ENCODE measurements around the gene ADPRS. TPM values are rescaled to one million over a fixed set of nuclear protein-coding genes. Genes with fewer than 3 reads are reported as not detected.

ADPRS gene, protein sequence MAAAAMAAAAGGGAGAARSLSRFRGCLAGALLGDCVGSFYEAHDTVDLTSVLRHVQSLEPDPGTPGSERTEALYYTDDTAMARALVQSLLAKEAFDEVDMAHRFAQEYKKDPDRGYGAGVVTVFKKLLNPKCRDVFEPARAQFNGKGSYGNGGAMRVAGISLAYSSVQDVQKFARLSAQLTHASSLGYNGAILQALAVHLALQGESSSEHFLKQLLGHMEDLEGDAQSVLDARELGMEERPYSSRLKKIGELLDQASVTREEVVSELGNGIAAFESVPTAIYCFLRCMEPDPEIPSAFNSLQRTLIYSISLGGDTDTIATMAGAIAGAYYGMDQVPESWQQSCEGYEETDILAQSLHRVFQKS
- 21.0 to 28.6 TPM (median 25.8 TPM) in 5 replicates for total RNA-seq (2022; extraction: Qiagen RNA extraction; ENCODE audit: low read depth)

GRCh38 chr1:36088577-36089392 lies at the start of gene ADPRS:
Gene ADPRS (plus strand): TSS chr1:36088892. CDS start chr1:36088905, 13 bp downstream.

DNA sequence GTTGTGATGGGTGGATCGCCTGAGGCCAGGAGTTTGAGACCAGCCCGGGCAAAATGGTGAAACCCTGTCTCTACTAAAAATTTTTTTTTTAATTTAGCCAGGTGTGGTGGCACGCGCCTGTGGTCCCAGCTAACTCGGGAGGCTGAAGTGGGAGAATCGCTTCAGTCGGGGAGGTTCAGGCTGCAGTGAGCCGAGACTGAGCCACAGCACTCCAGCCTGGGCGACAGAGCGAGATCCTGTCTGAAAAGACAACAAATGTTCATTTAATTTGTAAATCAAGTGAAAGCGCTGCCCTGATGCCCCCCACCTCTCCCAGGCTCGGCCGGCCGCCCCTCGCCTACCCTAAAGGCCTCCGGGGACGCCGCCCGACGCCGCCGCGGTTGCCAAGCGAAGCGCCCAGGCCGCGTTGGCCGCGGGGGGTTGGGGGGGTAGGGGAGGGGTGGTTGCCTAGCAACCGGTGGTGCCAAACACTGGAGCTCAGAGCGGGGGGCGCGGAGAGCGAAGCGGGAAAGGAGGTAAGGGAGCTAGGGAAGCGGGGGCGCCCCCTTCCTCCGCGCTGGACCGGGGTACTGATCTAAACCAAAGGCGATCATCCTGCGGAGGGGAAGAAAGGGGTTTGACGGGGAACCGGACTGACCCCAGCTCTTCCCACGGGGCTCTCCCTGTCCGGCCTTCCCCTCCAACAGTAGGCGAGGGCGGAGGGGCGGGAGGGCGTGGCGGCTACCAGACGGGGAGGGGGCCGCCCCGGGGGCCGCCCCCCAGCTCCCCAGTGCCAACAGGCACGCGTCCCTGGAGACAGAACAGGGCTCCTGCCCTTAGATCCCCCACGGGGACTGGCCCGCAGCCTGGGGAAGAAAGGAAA lies 4.8 kb upstream of the ADPRS start, which contains the start of gene TEKT2:
Gene TEKT2, plus strand, starts transcription at position 460 of the 862 bp plus-strand sequence. CDS start 828 bp downstream, outside the sequence.

DNA sequence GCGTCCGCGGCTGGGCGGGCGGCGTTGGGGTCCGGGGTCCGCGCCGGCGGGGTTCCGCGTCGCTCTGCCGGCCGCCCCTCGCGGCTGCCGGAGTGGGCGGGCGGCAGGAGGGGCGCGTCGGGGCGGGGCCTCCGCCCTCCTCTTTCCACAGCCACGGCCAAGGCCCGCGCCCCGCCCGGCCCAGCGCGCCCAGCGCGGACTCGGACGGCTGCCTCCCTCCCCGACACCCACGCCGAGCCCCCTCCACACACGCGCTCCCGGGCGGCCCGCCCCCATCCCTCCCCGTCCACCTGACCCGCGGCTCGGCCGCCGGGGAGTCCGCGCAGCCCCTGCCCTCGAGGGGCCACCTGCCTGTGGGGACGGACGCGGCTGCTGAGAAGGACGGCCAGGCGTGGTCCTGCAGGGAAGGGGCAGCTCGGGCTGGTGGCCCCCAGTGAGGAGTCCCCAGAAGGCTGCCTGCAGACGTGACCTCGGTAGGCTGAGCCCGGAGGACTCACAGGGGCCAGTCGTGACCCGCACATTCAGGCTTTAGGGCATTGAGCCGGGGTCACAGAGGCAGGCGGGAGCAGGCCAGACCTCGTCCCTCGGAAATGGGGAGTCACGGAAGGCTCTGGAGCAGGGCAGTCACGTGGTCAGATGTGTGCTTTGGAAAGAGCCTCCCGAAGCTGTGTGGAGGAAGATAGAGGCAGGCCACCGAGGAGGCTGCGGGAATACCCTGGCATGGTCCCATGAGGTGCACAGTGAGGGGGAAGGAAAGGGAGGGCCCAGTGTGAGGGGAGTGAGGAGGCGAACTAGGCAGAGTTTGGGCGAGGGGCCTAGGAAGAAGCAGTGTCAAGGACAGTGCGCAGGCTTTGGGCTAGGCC lies 36.7 kb downstream of the ADPRS start, which contains the start of gene COL8A2:
Gene COL8A2, minus strand, starts transcription at position 94 of the 863 bp plus-strand sequence. CDS start 24,980 bp downstream, outside the sequence.

Other genes with a start within 250 kb of the ADPRS start
- 3.2 to 4.9 TPM (median 3.9 TPM) in 5 replicates for gene AGO1, start 205.7 kb upstream of the ADPRS start, total RNA-seq (2022; extraction: Qiagen RNA extraction; ENCODE audit: low read depth)
- gene AGO3, start 157.8 kb upstream of the ADPRS start, total RNA-seq (2022; extraction: Qiagen RNA extraction; ENCODE audit: low read depth) = 6.3 to 9.3 TPM (median 8.1 TPM) in 5 replicates
- gene TEKT2, start 4.8 kb upstream of the ADPRS start, total RNA-seq (2022; extraction: Qiagen RNA extraction; ENCODE audit: low read depth) = not detected in 5 replicates
- gene COL8A2, start 36.3 kb downstream of the ADPRS start, total RNA-seq (2022; extraction: Qiagen RNA extraction; ENCODE audit: low read depth) = 0.06 to 0.12 TPM (median 0.08 TPM) in 5 replicates
- 72.4 to 89.8 TPM (median 76.6 TPM) in 5 replicates for gene TRAPPC3, start 60.6 kb downstream of the ADPRS start, total RNA-seq (2022; extraction: Qiagen RNA extraction; ENCODE audit: low read depth)
- gene MAP7D1, start 67.3 kb downstream of the ADPRS start, total RNA-seq (2022; extraction: Qiagen RNA extraction; ENCODE audit: low read depth) = 109 to 154 TPM (median 121 TPM) in 5 replicates
- 54.3 to 73.4 TPM (median 57.4 TPM) in 5 replicates for gene THRAP3, start 135.6 kb downstream of the ADPRS start, total RNA-seq (2022; extraction: Qiagen RNA extraction; ENCODE audit: low read depth)
- 1.7 to 2.6 TPM (median 2.0 TPM) in 5 replicates for gene SH3D21, start 217.5 kb downstream of the ADPRS start, total RNA-seq (2022; extraction: Qiagen RNA extraction; ENCODE audit: low read depth)
- 8.4 to 21.8 TPM (median 20.0 TPM) in 5 replicates for gene EVA1B, start 234.8 kb downstream of the ADPRS start, total RNA-seq (2022; extraction: Qiagen RNA extraction; ENCODE audit: low read depth)

Measured in A549 treated with RU486 at 1 μM for 4 hours (cell line).